ENCODE measurements around the gene OSBPL5. TPM values are rescaled to one million over a fixed set of nuclear protein-coding genes. Genes with fewer than 3 reads are reported as not detected.

The OSBPL5 gene
- total RNA-seq, 1 experiment from 2014 or later: not detected

DNA sequence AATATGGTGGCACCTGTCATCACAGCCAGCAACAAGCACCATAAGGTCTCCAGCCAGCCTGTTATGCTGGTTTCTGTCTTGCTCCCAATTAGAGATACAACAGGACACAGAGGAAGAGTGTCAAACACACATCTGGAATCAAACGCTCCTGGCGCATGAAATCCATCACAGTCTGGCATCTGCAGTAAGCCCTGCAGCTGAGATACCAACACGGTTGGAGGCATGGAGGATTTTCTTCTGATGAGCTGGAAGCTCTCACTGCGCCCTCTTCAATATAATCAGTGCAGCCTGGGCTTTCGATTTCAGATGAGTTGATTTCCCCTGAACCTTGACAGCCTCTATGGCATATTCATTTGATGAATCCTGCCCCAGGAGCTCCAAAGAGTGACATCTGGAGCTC lies 80.1 kb downstream of the OSBPL5 start:
- Histone ChIP-seq H3K27me3 (ENCODE audit: low read length) (no peaks in the 10 kb centered on the region), H2AFZ (ENCODE audit: low read length) (no peak overlapping the region), H3K9ac (ENCODE audit: low read length) (no peak overlapping the region), H3K9me3 (ENCODE audit: low read length) (no peaks in the 10 kb centered on the region), H4K20me1 (ENCODE audit: insufficient read depth, low read depth, low read length) (no peaks in the 10 kb centered on the region), H3K4me2 (ENCODE audit: low read depth, low read length, poor library complexity, severe bottlenecking) (no peak overlapping the region), H3K27ac (ENCODE audit: low read length) (no peak overlapping the region), H3K79me2 (ENCODE audit: low read length) (no peaks in the 10 kb centered on the region), H3K36me3 (ENCODE audit: insufficient read depth, low read length) (no peaks in the 10 kb centered on the region), H3K9me2 (replicated peaks; ENCODE audit: insufficient read depth, low read length) (no peaks in the 10 kb centered on the region), H3K4me3 (ENCODE audit: low read length) (no peak overlapping the region), H3K4me1 (ENCODE audit: low read length) (peaks cover 6% of the 10 kb centered on the region)
- no peak for DNase-seq

DNA sequence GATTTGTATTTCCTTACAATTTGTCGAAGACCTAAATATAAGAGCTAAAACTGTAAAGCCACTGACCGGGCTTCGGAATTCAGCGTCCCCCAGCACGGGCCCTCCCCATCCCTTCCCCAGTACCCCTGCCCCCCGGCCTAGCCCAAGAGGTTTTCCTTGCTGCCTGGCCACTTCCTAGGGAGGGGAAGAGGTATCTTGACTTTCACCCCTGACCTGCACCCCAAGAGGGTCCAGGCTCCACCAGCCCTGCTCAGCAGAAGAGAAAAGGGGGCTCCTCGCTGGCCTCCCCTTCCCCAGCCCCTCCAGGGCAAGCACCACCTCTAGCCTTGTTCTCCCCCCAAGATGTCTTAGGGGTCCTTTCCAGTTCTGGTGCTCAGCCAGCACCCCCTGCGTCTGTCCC lies 81.8 kb downstream of the OSBPL5 start:
- H3K36me3 ChIP-seq (ENCODE audit: insufficient read depth, low read length): no peaks in the 10 kb centered on the region
- H3K9me3 ChIP-seq (ENCODE audit: low read length): no peaks in the 10 kb centered on the region
- no peak overlapping the region for H3K27ac ChIP-seq (ENCODE audit: low read length)
- H3K9me2 ChIP-seq (replicated peaks; ENCODE audit: insufficient read depth, low read length): no peaks in the 10 kb centered on the region
- no peaks in the 10 kb centered on the region for H3K79me2 ChIP-seq (ENCODE audit: low read length)
- no peak overlapping the region for H3K4me2 ChIP-seq (ENCODE audit: low read depth, low read length, poor library complexity, severe bottlenecking)
- no peak overlapping the region for H3K4me3 ChIP-seq (ENCODE audit: low read length)
- H3K9ac ChIP-seq (ENCODE audit: low read length): no peak overlapping the region
- H4K20me1 ChIP-seq (ENCODE audit: insufficient read depth, low read depth, low read length): no peaks in the 10 kb centered on the region
- H2AFZ ChIP-seq (ENCODE audit: low read length): no peak overlapping the region
- no peak for DNase-seq
- H3K4me1 ChIP-seq (ENCODE audit: low read length): peaks cover 9% of the 10 kb centered on the region
- H3K27me3 ChIP-seq (ENCODE audit: low read length): no peaks in the 10 kb centered on the region

DNA sequence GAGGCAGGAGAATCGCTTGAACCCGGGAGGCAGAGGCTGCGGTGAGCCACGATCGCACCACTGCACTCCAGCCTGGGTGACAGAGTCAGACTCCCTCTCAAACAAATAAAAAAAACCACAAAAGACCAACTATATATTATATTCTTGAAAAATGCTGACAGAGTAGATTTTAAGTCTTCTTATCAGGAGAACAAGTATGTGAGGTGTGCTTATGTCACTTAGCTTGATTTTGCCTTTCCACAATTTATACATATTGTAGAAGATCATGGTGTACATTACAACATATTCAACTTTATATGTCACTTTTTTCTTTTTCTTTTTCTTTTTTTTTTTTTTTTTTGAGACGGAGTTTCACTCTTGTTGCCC lies 83.7 kb downstream of the OSBPL5 start:
- H3K9me2 ChIP-seq (replicated peaks; ENCODE audit: insufficient read depth, low read length): no peaks in the 10 kb centered on the region
- no peak overlapping the region for H2AFZ ChIP-seq (ENCODE audit: low read length)
- no peak overlapping the region for H3K9ac ChIP-seq (ENCODE audit: low read length)
- H3K36me3 ChIP-seq (ENCODE audit: insufficient read depth, low read length): no peaks in the 10 kb centered on the region
- H3K9me3 ChIP-seq (ENCODE audit: low read length): no peaks in the 10 kb centered on the region
- no peaks in the 10 kb centered on the region for H4K20me1 ChIP-seq (ENCODE audit: insufficient read depth, low read depth, low read length)
- DNase-seq: no peak
- H3K27me3 ChIP-seq (ENCODE audit: low read length): no peaks in the 10 kb centered on the region
- no peak overlapping the region for H3K27ac ChIP-seq (ENCODE audit: low read length)
- no peak overlapping the region for H3K4me3 ChIP-seq (ENCODE audit: low read length)
- H3K4me2 ChIP-seq (ENCODE audit: low read depth, low read length, poor library complexity, severe bottlenecking): no peak overlapping the region
- H3K79me2 ChIP-seq (ENCODE audit: low read length): no peaks in the 10 kb centered on the region
- peaks cover 9% of the 10 kb centered on the region for H3K4me1 ChIP-seq (ENCODE audit: low read length)

DNA sequence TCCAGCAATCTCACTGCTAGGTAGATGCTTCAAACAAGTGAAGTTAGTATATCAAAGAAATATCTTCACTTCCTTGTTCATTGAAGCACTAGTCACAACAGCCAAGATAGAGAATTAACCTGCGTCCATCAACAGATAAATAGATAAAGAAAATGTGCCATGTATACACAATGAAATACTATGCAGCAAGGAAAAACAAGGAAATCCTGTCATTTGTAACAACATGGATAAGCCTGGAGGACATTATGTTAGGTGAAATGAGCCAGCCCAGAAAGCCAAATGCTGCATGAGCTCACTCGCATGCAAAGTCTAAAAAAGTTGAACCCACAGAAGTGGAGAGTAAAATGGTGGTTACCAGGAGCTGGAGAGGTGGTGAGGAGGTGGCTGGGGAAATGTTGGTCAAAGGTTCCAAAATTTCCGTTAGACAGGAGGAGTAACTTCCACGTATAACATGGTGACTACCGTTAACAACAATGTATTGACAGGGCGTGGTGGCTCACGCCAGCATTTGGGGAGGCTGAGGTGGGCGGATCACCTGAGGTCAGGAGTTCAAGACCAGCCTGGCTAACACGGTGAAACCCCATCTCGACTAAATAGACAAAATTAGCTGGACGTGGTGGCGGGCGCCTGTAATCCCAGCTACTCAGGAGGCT lies 84.3 kb downstream of the OSBPL5 start:
- no peaks in the 10 kb centered on the region for H4K20me1 ChIP-seq (ENCODE audit: insufficient read depth, low read depth, low read length)
- H3K4me2 ChIP-seq (ENCODE audit: low read depth, low read length, poor library complexity, severe bottlenecking): no peak overlapping the region
- H2AFZ ChIP-seq (ENCODE audit: low read length): no peak overlapping the region

DNA sequence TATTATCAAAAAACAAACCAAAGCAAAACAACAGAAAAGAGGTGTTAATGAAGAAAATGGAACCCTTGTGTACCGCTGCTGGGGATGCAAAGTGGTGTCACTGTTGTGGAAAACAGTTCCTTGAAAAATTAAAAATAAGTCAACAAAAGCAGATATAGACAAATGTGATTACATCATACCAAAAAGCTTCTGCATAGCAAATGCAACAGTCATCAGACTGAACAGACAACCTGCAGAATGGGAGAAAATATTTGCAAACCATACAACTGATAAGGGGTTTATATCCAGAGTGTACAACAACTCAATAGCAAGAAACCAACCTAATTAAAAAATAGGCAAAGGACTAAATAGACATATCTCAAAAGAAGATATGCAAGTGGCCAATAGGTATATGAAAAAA lies 85.0 kb downstream of the OSBPL5 start:
- no peak overlapping the region for H3K4me2 ChIP-seq (ENCODE audit: low read depth, low read length, poor library complexity, severe bottlenecking)
- no peaks in the 10 kb centered on the region for H3K27me3 ChIP-seq (ENCODE audit: low read length)
- H3K27ac ChIP-seq (ENCODE audit: low read length): no peak overlapping the region
- H3K9ac ChIP-seq (ENCODE audit: low read length): no peak overlapping the region
- H3K4me3 ChIP-seq (ENCODE audit: low read length): no peak overlapping the region
- H3K36me3 ChIP-seq (ENCODE audit: insufficient read depth, low read length): no peaks in the 10 kb centered on the region
- no peak overlapping the region for H2AFZ ChIP-seq (ENCODE audit: low read length)
- H4K20me1 ChIP-seq (ENCODE audit: insufficient read depth, low read depth, low read length): no peaks in the 10 kb centered on the region
- H3K9me2 ChIP-seq (replicated peaks; ENCODE audit: insufficient read depth, low read length): no peaks in the 10 kb centered on the region
- peaks cover 9% of the 10 kb centered on the region for H3K4me1 ChIP-seq (ENCODE audit: low read length)
- no peaks in the 10 kb centered on the region for H3K79me2 ChIP-seq (ENCODE audit: low read length)
- DNase-seq: no peak
- no peaks in the 10 kb centered on the region for H3K9me3 ChIP-seq (ENCODE audit: low read length)

More for the DNA sequence above, 84.3 kb downstream of the OSBPL5 start:
- DNase-seq: no peak
- Histone ChIP-seq H3K27ac (ENCODE audit: low read length) (no peak overlapping the region), H3K79me2 (ENCODE audit: low read length) (no peaks in the 10 kb centered on the region), H3K9ac (ENCODE audit: low read length) (no peak overlapping the region), H3K4me3 (ENCODE audit: low read length) (no peak overlapping the region), H3K36me3 (ENCODE audit: insufficient read depth, low read length) (no peaks in the 10 kb centered on the region), H3K4me1 (ENCODE audit: low read length) (peaks cover 9% of the 10 kb centered on the region), H3K9me3 (ENCODE audit: low read length) (no peaks in the 10 kb centered on the region), H3K9me2 (replicated peaks; ENCODE audit: insufficient read depth, low read length) (no peaks in the 10 kb centered on the region), H3K27me3 (ENCODE audit: low read length) (no peaks in the 10 kb centered on the region)

DNA sequence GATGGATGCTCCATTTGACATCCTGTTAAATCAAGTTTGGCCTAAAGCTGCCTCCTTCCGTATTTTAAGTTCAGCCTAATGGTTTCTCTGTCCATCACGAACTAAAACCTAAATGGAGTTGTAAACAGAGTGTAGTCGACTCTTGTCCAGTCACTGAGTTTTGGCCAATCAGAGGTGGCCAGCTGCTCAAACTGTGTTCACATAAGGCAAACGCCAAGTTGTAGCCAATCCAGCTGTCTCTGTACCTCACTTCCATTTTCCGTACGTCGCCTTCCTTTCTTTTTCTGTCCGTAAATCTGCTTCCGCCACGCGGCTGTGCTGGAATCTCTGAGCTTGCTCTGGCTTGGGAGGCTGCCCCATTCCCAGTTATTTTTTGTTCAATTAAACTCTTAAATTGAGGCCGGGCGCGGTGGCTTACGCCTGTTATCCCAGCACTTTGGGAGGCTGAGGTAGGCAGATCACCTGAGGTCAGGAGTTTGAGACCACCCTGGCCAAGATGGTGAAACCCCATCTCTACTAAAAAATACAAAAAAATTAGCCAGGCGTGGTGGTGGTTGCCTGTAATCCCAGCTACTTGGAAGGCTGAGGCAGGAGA lies 87.2 kb downstream of the OSBPL5 start:
- H3K27ac ChIP-seq (ENCODE audit: low read length): no peak overlapping the region
- no peak overlapping the region for H3K4me2 ChIP-seq (ENCODE audit: low read depth, low read length, poor library complexity, severe bottlenecking)
- H4K20me1 ChIP-seq (ENCODE audit: insufficient read depth, low read depth, low read length): no peaks in the 10 kb centered on the region
- H3K9me2 ChIP-seq (replicated peaks; ENCODE audit: insufficient read depth, low read length): no peaks in the 10 kb centered on the region
- H2AFZ ChIP-seq (ENCODE audit: low read length): no peak overlapping the region
- no peak overlapping the region for H3K9ac ChIP-seq (ENCODE audit: low read length)
- H3K79me2 ChIP-seq (ENCODE audit: low read length): no peaks in the 10 kb centered on the region
- H3K27me3 ChIP-seq (ENCODE audit: low read length): no peaks in the 10 kb centered on the region
- peaks cover 9% of the 10 kb centered on the region for H3K4me1 ChIP-seq (ENCODE audit: low read length)
- H3K4me3 ChIP-seq (ENCODE audit: low read length): no peak overlapping the region
- no peaks in the 10 kb centered on the region for H3K9me3 ChIP-seq (ENCODE audit: low read length)
- DNase-seq: no peak
- no peaks in the 10 kb centered on the region for H3K36me3 ChIP-seq (ENCODE audit: insufficient read depth, low read length)

DNA sequence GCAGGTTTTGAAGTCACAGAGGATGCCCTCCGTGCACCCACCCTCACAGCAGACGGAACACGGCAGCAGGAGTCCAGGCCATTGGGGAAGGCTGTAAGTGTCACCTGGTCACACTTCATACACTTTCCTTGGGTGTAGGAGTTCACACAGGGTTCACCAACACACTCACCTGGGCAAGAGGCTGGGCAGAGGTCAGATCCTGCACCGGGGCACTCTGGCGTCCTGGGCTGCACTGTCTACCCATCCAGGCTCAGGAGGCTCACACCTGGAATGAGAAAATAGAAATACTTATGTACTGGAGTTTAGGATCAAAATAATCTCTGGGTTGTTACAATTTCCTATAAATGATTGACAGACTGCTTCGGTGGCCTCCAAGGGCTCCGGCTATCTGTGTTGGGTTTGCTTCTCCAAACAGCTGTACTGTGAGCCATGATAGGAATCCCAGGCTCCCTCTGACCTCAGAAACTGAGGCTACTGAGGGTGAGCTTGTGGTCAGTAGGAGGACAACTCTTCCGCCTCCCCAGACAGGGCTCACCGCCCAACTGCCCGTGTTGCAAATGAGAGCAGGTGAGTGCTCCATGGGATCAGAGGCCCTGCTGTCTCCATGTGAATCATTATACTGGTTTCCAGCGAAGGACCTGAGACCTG lies 87.8 kb downstream of the OSBPL5 start:
- Histone ChIP-seq H4K20me1 (ENCODE audit: insufficient read depth, low read depth, low read length) (no peaks in the 10 kb centered on the region), H3K9ac (ENCODE audit: low read length) (no peak overlapping the region), H3K4me3 (ENCODE audit: low read length) (no peak overlapping the region), H3K9me2 (replicated peaks; ENCODE audit: insufficient read depth, low read length) (no peaks in the 10 kb centered on the region), H3K36me3 (ENCODE audit: insufficient read depth, low read length) (no peaks in the 10 kb centered on the region), H3K4me1 (ENCODE audit: low read length) (peaks cover 9% of the 10 kb centered on the region), H3K27ac (ENCODE audit: low read length) (no peak overlapping the region), H3K79me2 (ENCODE audit: low read length) (no peaks in the 10 kb centered on the region), H3K4me2 (ENCODE audit: low read depth, low read length, poor library complexity, severe bottlenecking) (no peak overlapping the region), H3K27me3 (ENCODE audit: low read length) (no peaks in the 10 kb centered on the region), H3K9me3 (ENCODE audit: low read length) (no peaks in the 10 kb centered on the region), H2AFZ (ENCODE audit: low read length) (no peak overlapping the region)
- no peak for DNase-seq

DNA sequence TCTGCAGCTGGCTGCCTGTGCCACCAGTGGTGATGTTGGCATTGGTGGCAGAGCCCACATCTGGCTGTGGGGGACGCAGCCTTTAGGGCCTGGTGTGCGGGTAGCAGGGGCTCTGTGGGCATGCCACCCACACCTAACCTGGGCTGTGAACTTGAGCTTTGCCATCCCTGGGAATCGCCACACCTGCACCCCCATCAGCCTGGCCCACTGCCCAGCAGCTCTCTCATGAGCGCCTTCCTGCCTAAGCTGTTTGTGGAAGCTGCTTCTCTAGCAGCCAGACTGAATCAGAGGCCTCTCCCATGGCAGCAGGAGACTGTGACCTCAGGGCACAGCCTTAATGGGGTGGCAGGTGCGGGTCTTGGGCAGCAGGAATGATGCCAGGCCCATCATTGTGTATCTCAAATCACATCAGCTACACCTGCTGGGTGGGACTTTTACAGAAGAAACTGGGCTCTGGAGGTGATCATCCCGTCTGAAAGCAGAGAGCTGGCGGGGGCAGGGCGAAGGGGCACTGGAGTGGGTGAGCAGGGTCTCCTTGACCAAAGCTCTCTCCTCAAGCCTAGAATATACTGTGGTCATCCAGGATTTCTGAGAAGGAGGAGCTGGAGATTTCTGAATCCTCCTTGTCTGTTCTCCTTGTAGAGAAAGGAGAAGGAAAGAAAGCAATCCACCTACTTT lies 90.1 kb downstream of the OSBPL5 start:
- Histone ChIP-seq H3K36me3 (ENCODE audit: insufficient read depth, low read length) (no peaks in the 10 kb centered on the region), H3K4me2 (ENCODE audit: low read depth, low read length, poor library complexity, severe bottlenecking) (no peak overlapping the region), H3K9me3 (ENCODE audit: low read length) (no peaks in the 10 kb centered on the region), H3K9ac (ENCODE audit: low read length) (no peak overlapping the region), H3K27me3 (ENCODE audit: low read length) (no peaks in the 10 kb centered on the region), H3K79me2 (ENCODE audit: low read length) (no peaks in the 10 kb centered on the region), H3K4me1 (ENCODE audit: low read length) (peaks cover 3% of the 10 kb centered on the region), H2AFZ (ENCODE audit: low read length) (no peak overlapping the region), H3K27ac (ENCODE audit: low read length) (no peak overlapping the region), H3K9me2 (replicated peaks; ENCODE audit: insufficient read depth, low read length) (no peaks in the 10 kb centered on the region), H4K20me1 (ENCODE audit: insufficient read depth, low read depth, low read length) (no peaks in the 10 kb centered on the region), H3K4me3 (ENCODE audit: low read length) (no peak overlapping the region)
- DNase-seq: no peak

Data from Karpas-422 (cell line).